ENCODE results near the gene ADGRF3.

The ADGRF3 gene, protein sequence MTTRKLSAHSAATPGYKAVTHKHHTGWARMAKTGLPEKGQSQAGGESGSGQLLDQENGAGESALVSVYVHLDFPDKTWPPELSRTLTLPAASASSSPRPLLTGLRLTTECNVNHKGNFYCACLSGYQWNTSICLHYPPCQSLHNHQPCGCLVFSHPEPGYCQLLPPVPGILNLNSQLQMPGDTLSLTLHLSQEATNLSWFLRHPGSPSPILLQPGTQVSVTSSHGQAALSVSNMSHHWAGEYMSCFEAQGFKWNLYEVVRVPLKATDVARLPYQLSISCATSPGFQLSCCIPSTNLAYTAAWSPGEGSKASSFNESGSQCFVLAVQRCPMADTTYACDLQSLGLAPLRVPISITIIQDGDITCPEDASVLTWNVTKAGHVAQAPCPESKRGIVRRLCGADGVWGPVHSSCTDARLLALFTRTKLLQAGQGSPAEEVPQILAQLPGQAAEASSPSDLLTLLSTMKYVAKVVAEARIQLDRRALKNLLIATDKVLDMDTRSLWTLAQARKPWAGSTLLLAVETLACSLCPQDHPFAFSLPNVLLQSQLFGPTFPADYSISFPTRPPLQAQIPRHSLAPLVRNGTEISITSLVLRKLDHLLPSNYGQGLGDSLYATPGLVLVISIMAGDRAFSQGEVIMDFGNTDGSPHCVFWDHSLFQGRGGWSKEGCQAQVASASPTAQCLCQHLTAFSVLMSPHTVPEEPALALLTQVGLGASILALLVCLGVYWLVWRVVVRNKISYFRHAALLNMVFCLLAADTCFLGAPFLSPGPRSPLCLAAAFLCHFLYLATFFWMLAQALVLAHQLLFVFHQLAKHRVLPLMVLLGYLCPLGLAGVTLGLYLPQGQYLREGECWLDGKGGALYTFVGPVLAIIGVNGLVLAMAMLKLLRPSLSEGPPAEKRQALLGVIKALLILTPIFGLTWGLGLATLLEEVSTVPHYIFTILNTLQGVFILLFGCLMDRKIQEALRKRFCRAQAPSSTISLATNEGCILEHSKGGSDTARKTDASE

DNA sequence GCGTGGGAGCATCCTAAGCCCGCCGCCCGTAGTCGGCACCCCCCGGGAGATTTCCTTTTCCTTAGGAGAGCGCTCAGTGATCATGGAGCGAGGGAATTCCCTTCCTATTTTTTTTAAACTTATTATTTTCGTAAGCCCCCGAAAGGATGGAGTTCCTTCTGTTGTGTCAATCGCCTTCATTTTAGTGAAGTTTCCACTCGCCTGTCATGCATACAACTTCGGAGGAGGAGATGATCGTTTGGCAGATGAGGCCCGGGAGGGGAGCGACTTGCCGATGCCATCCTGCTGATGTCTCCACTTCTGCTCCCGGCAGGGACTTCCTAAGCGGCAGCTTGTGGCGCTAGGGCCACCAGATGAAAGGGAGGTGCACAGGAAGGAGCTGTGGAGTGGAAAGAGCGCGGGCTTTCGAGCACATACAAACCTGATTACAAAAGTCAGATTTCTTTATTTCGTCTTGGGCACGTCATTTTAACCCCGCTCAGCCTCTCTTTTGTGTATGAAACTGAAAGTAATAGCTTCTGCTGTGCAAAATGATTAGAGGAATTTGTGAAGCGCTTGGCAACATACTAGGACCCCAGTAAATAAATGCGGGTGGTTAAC is at the start of gene ADGRF3:
Gene ADGRF3 (minus strand): TSS at position 336 of the 600 bp plus-strand sequence. CDS start 555 bp downstream, outside the sequence.
- DNase-seq (ENCODE audit: extremely low spot score) = peak; percentile 37
- ChIA-PET CTCF (interaction anchor here (1.1 kb wide), 1 partner anchor 231 kb away, joined by 3 read pairs; no protein-coding TSS in a partner anchor), POLR2A (interaction anchor here (1.2 kb wide), 1 partner anchor 10 kb away, joined by 3 read pairs; no protein-coding TSS in a partner anchor)
- TF ChIP-seq ZNF384 (IDR thresholded peaks at IDR 0.05) (no peak), SUZ12 (IDR thresholded peaks at IDR 0.05) (no peak), FOXA1 (IDR thresholded peaks at IDR 0.05) (no peak), HDGF (IDR thresholded peaks at IDR 0.05; ENCODE audit: borderline replicate concordance) (no peak), L3MBTL2 (conservative IDR thresholded peaks at IDR 0.05) (no peak), LEF1 (IDR thresholded peaks at IDR 0.05; ENCODE audit: borderline replicate concordance) (no peak), PKNOX1 (IDR thresholded peaks at IDR 0.05) (no peak), ELF4 (IDR thresholded peaks at IDR 0.05) (no peak), ARNT (IDR thresholded peaks at IDR 0.05) (no peak), TARDBP (IDR thresholded peaks at IDR 0.05) (no peak), FOXK2 (IDR thresholded peaks at IDR 0.05) (no peak), CTBP1 (IDR thresholded peaks at IDR 0.05; ENCODE audit: borderline replicate concordance) (no peak), SP1 (IDR thresholded peaks at IDR 0.05) (no peak)

DNA sequence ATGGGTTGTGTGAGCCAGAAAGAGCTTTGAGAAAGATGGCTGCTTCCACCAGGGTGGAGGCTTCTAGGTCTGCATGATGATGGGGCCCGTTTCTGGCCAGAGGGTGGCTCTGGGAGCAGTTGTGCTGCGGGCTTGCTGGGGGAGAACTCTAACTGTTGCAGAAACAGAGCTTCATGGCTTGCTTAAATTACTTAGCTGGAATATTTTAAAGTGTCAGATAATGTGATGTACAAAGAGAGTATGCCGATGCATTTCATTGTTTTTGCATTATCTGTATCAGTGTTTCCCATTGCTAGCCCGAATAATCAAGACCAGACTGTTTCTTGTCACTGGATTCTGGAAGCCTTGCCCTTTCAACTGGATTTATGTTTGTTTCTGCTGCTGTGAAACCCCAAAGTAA is 48.8 kb upstream of the ADGRF3 start:
- no peak for DNase-seq (ENCODE audit: extremely low spot score)
- ChIA-PET CTCF (interaction anchor here (0.6 kb wide), 1 partner anchor 9 kb away, joined by 3 read pairs; no protein-coding TSS in a partner anchor), POLR2A (no interaction called here)
- TF ChIP-seq BHLHE40 (IDR thresholded peaks at IDR 0.05; ENCODE audit: borderline replicate concordance) (no peak), TARDBP (IDR thresholded peaks at IDR 0.05) (no peak), FOXA1 (IDR thresholded peaks at IDR 0.05) (no peak), HDGF (IDR thresholded peaks at IDR 0.05; ENCODE audit: borderline replicate concordance) (no peak), PKNOX1 (IDR thresholded peaks at IDR 0.05) (no peak), CTBP1 (IDR thresholded peaks at IDR 0.05; ENCODE audit: borderline replicate concordance) (no peak), ARNT (IDR thresholded peaks at IDR 0.05) (no peak), ELF4 (IDR thresholded peaks at IDR 0.05) (no peak)

- POLR2A ChIA-PET = no interaction called here
Observed at GRCh38 chr2:26394694-26395093, 48.1 kb upstream of the ADGRF3 start.

GRCh38 chr2:26387189-26387588 is 40.6 kb upstream of the ADGRF3 start:
- ChIA-PET POLR2A (no interaction called here), CTCF (interaction anchor here (0.7 kb wide), 1 partner anchor 222 kb away, joined by 6 read pairs; no protein-coding TSS in a partner anchor)
- TF ChIP-seq SP1 (IDR thresholded peaks at IDR 0.05) (no peak), FOXK2 (IDR thresholded peaks at IDR 0.05) (no peak), PKNOX1 (IDR thresholded peaks at IDR 0.05) (no peak), FOXA1 (IDR thresholded peaks at IDR 0.05) (no peak), TARDBP (IDR thresholded peaks at IDR 0.05) (no peak), SUZ12 (IDR thresholded peaks at IDR 0.05) (no peak), NFRKB (IDR thresholded peaks at IDR 0.05) (no peak), CTBP1 (IDR thresholded peaks at IDR 0.05; ENCODE audit: borderline replicate concordance) (no peak), ARNT (IDR thresholded peaks at IDR 0.05) (no peak), HDGF (IDR thresholded peaks at IDR 0.05; ENCODE audit: borderline replicate concordance) (no peak), ELF4 (IDR thresholded peaks at IDR 0.05) (no peak), L3MBTL2 (conservative IDR thresholded peaks at IDR 0.05) (no peak)
- no peak for DNase-seq (ENCODE audit: extremely low spot score)

More at GRCh38 chr2:26394694-26395093, 48.1 kb upstream of the ADGRF3 start:
- CTCF ChIA-PET = no interaction called here
- no peak for DNase-seq (ENCODE audit: extremely low spot score)
- TF ChIP-seq L3MBTL2 (conservative IDR thresholded peaks at IDR 0.05) (no peak), TARDBP (IDR thresholded peaks at IDR 0.05) (no peak), FOXA1 (IDR thresholded peaks at IDR 0.05) (no peak), LEF1 (IDR thresholded peaks at IDR 0.05; ENCODE audit: borderline replicate concordance) (no peak), PKNOX1 (IDR thresholded peaks at IDR 0.05) (no peak)

DNA sequence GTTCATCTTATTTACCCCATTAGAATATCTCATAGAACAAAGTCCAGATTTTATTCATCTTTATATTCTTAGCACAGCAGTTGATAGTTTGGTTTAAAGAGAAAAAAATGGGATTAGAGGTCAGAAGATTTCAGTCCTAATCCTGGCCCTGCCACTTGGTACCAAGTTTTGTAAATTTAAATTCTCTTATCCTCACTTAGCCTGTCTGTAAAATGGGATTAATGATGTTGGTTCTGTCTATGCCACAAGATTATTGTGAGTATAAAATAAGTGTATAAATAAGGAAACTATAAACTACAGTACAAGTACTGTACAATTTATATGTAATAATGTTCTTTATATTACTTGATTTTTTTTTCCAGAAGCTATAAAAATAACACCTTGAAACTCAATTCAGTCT is 38.0 kb upstream of the ADGRF3 start:
- ChIA-PET CTCF (no interaction called here), POLR2A (interaction anchor here (1.2 kb wide), 1 partner anchor 39 kb away, joined by 3 read pairs; no protein-coding TSS in a partner anchor)
- DNase-seq (ENCODE audit: extremely low spot score) = no peak
- TF ChIP-seq PKNOX1 (IDR thresholded peaks at IDR 0.05) (no peak), HDGF (IDR thresholded peaks at IDR 0.05; ENCODE audit: borderline replicate concordance) (no peak), NFRKB (IDR thresholded peaks at IDR 0.05) (no peak), ARNT (IDR thresholded peaks at IDR 0.05) (no peak), SUZ12 (IDR thresholded peaks at IDR 0.05) (no peak)
